Body of pancreas (tissue), 4 donors: Measurements from ENCODE around the gene CELF3. TPM values are rescaled to one million over a fixed set of nuclear protein-coding genes. Genes with fewer than 3 reads are reported as not detected.

Source experiments
- ATAC-seq: fragments of 150-250 bp; one replicate; pipeline ENCODE4 v1.9.1; 2016
- DNase-seq, 4 donors: peaks; one replicate each; pipeline ENCODE4 v3.0.0-alpha.2; 2019
- H3K27ac ChIP-seq, 4 donors: fragments of 200-600 bp; sonication (generic); 1 replicate in 3 of 4; 2 replicates in 1 of 4; pipeline versions ENCODE4 v1.5.1 to v1.6.1; 2016 to 2019; ENCODE audit warnings: mild to moderate bottlenecking in 1 of 4, mixed read lengths in 1 of 4, moderate library complexity in 1 of 4
- H3K27me3 ChIP-seq, 2 donors: fragments of 200-600 bp; sonication (generic); one replicate each; pipeline ENCODE4 v1.6.0; 2016; ENCODE audit warnings: mild to moderate bottlenecking in 1 of 2
- H3K36me3 ChIP-seq, 2 donors: fragments of 200-600 bp; sonication (generic); replicated peaks in 1 of 2; 2 replicates each; pipeline ENCODE4 v1.5.1; 2016; ENCODE audit warnings: low read depth in 2 of 2; ENCODE audit not compliant: insufficient read depth in 1 of 2
- H3K4me1 ChIP-seq: fragments of 200-600 bp; sonication (generic); one replicate; pipeline ENCODE4 v1.6.0; 2016
- H3K4me3 ChIP-seq, 2 donors: fragments of 200-600 bp; sonication (generic); 1 replicate in 1 of 2; 2 replicates in 1 of 2; pipeline ENCODE4 v1.5.1; 2016 to 2019
- H3K9me3 ChIP-seq, 3 donors: fragments of 200-600 bp; sonication (generic); 1 replicate in 2 of 3; 2 replicates in 1 of 3; pipeline ENCODE4 v1.5.1; 2016
- POLR2A ChIP-seq, 3 donors: fragments of 450-650 bp; IDR thresholded peaks; one replicate each; pipeline ENCODE4 v1.6.1; 2016; ENCODE audit warnings: antibody characterized with exemption in 3 of 3, mild to moderate bottlenecking in 2 of 3
- WGBS, 2 donors: methylation state at CpG; one replicate each; pipeline ENCODE4 v1.1.5; 2017; 5-methylcytosine and 5-hydroxymethylcytosine counted together
- intact Hi-C: fragments of 100-400 bp; cut with DNase I; formaldehyde crosslinking; loops from one replicate; pipeline ENCODE4 v1.15.1; 2023
- total RNA-seq, 2 donors: library from RNA; depleted of rRNA; stranded (reverse); fragments of >200 nt; gene quantifications; one replicate each; pipeline ENCODE4 v1.1.0, GENCODE V29; 2016
- TF ChIP-seq, protein P1 (sequence below), 7 experiments: fragments of 450-650 bp in 4 of 7; fragments of 200-600 bp in 3 of 7; sonication (generic) in 3 of 7; IDR thresholded peaks; one replicate each; pipeline ENCODE4 v1.5.1; 2016 to 2019; ENCODE audit warnings: antibody characterized with exemption in 7 of 7

CELF3 gene
- total RNA-seq, 2 donors from 2014 or later: 1.6 to 48.1 TPM

DNA sequence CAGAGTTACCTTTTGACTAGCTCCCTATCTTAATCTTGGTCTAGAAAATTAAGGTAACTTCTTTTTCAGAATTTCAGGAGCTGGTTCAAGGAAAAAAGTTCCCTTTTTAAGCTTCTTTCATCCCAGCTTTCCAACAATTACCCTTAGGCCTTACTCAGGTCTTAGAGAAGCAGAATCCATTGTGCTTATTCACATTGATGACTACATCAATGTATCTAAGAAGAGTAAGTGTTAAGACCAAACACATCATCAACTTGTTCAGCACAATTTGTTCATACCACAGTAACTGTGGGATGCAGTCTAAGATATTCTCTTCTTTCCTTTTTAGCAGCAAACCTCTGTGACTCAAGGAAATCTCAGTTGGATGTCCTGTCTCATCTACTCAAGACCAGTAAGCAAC, 42.6 kb upstream of the CELF3 start:
- no peak for TF ChIP-seq POLR2A (IDR thresholded peaks at IDR 0.05)
- TF ChIP-seq, protein P1, sequence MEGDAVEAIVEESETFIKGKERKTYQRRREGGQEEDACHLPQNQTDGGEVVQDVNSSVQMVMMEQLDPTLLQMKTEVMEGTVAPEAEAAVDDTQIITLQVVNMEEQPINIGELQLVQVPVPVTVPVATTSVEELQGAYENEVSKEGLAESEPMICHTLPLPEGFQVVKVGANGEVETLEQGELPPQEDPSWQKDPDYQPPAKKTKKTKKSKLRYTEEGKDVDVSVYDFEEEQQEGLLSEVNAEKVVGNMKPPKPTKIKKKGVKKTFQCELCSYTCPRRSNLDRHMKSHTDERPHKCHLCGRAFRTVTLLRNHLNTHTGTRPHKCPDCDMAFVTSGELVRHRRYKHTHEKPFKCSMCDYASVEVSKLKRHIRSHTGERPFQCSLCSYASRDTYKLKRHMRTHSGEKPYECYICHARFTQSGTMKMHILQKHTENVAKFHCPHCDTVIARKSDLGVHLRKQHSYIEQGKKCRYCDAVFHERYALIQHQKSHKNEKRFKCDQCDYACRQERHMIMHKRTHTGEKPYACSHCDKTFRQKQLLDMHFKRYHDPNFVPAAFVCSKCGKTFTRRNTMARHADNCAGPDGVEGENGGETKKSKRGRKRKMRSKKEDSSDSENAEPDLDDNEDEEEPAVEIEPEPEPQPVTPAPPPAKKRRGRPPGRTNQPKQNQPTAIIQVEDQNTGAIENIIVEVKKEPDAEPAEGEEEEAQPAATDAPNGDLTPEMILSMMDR (IDR thresholded peaks at IDR 0.05): no peak
- H3K27ac ChIP-seq: no peak overlapping the region
- H3K4me1 ChIP-seq: peaks cover 10% of the 10 kb centered on the region
- DNase-seq: no peak
- ATAC-seq: no peak
- no peaks in the 10 kb centered on the region for H3K27me3 ChIP-seq
- peaks cover 0 to 8% of the 10 kb centered on the region in 2 donors for H3K36me3 ChIP-seq
- no peak overlapping the region for H3K4me3 ChIP-seq
- no peaks in the 10 kb centered on the region for H3K9me3 ChIP-seq
- intact Hi-C loops: no loop called here

DNA sequence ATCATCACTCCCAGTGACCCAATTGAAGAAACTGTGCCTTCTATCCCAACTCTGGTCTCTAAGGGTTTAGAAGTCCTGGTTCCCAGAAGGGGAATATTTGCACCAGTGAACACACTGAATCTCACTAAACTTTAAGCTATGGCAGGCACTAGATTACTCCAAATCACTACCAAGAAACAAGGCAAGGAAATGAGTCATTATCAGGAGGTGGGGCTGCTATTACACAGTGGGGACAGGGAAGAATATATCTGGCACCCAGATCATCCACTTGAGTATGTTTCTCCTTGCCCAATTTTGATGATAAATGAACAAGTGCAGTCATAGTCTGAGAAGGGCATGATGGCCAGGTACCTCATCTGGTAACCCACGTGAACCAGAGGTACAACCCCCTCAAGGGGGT, 39.7 kb upstream of the CELF3 start:
- Histone ChIP-seq H3K27ac (no peak overlapping the region), H3K36me3 (peaks cover 0 to 8% of the 10 kb centered on the region in 2 donors), H3K4me3 (no peak overlapping the region), H3K27me3 (no peaks in the 10 kb centered on the region), H3K9me3 (no peaks in the 10 kb centered on the region), H3K4me1 (no peaks in the 10 kb centered on the region)
- DNase-seq (no peak), ATAC-seq (no peak)
- intact Hi-C loops: no loop called here
- 55 to 67% methylated on average over 1 of the region's 1 CpG for WGBS, 2 donors
- no peak for TF ChIP-seq POLR2A (IDR thresholded peaks at IDR 0.05)
- TF ChIP-seq, protein P1 (IDR thresholded peaks at IDR 0.05): no peak

DNA sequence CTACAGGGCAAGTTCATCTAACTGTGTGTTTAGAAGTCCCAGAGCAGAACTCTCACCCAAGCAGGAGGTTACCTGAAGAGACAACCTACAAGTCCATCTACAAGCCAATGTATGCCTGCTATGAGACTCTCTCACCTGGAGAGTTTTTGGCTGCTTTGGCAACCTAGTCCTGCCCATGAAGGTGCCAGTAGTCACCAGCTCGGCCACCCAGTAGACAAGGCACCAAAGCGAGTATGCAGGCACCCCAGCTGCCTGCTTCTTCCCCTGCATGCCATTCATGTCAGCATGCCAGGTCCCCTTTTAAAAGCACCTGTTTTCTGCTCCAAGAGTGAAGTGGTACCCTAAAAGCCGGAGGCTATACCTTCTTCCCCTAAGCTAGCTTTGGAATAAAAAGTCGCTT, 24.9 kb upstream of the CELF3 start:
- Histone ChIP-seq H3K4me3 (no peak overlapping the region), H3K9me3 (no peaks in the 10 kb centered on the region), H3K36me3 (no peaks in the 10 kb centered on the region), H3K27me3 (no peaks in the 10 kb centered on the region), H3K4me1 (peaks cover 9% of the 10 kb centered on the region), H3K27ac (no peak overlapping the region)
- DNase-seq (no peak), ATAC-seq (no peak)
- intact Hi-C loops: no loop called here
- TF ChIP-seq POLR2A (IDR thresholded peaks at IDR 0.05): no peak
- TF ChIP-seq, protein P1 (IDR thresholded peaks at IDR 0.05): no peak
- WGBS, 2 donors: 78 to 82% methylated on average over 3 to 4 of the region's 4 CpGs

DNA sequence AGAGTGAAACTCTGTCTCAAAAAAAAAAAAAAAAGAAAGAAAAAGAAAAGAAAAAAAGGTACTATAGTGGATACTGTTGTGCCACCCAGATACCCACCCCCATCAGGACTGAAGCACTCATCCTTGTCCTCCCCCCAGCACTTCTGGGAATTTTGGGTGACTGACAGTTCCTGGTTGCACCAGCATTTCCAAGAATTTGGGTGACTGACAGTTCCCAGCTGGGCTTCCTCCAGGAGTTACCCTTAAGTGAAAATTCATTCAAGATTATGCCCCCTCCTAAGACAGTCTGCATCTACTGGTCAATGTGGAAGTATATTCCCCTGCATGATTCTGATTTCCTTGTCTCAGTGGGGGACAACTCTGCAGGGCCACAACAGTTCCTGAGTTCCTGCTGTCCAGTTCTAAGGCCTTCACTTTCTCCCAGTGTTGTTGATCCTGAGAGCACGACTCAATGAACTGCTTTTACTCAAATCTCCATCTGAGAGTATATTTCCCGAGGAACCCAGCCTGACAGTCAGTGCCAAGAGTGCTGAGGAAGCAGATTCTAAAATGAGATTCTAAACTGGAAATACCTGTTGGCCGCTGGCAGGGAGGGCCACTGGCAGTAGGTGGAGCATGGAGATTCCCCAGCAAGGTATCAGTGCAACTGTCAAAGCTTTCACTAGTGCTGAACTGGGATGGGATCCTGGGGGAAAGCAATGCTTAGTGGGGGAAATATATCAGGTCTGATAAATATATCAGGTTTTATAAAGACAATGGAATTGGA, 23.2 kb upstream of the CELF3 start:
- H3K4me3 ChIP-seq: no peak overlapping the region

More for the DNA sequence above, 23.2 kb upstream of the CELF3 start:
- no peaks in the 10 kb centered on the region for H3K36me3 ChIP-seq
- H3K9me3 ChIP-seq: no peaks in the 10 kb centered on the region
- peaks cover 12% of the 10 kb centered on the region for H3K4me1 ChIP-seq
- 31 to 32% methylated on average over 3 of the region's 3 CpGs for WGBS, 2 donors
- ATAC-seq (peak; percentile 58), DNase-seq (peak; percentile 29 to 56 (median 49))
- no peak for TF ChIP-seq POLR2A (IDR thresholded peaks at IDR 0.05)
- TF ChIP-seq, protein P1 (IDR thresholded peaks at IDR 0.05): peak in 2 of 7 experiments; percentile 4 to 10
- H3K27me3 ChIP-seq: no peaks in the 10 kb centered on the region
- intact Hi-C loops: loop anchor here (10.0 kb wide), 2 partner anchors 145 to 295 kb away; no protein-coding TSS in a partner anchor
- peak overlapping the region in 3 of 4 donors; percentile 10 to 48 (median 26) for H3K27ac ChIP-seq
